ENCODE data around the gene SCN3B. TPM values are rescaled to one million over a fixed set of nuclear protein-coding genes. Genes with fewer than 3 reads are reported as not detected.

The SCN3B gene
- total RNA-seq, 1 donor from 2014 or later = 0.26 TPM

DNA sequence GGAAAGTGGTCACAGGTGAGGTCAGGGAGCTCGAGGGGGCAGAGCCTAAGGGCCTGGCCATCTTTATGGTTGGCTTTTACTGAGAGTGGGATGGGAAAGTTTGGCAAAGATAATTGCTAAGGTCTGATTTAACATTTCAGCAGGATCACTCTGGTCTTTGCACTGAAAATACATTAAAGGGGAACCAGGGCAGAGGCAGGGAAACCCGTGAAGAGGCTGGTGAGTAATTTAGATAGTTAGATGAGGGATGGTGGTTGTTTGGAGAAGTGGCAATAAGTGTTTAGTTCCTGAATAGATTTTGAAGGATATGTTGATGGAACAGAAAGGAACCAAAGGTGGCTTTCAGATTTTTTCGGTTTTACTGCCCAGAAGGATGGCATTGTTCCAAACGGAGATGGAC lies 50.8 kb downstream of the SCN3B start:
- Histone ChIP-seq H3K36me3 (ENCODE audit: control insufficient read depth, insufficient read depth, low read length) (no peaks in the 10 kb centered on the region), H3K4me3 (ENCODE audit: low read depth, low read length) (no peak overlapping the region), H3K27me3 (ENCODE audit: control insufficient read depth, insufficient read depth, low read length) (no peaks in the 10 kb centered on the region)
- DNase-seq (ENCODE audit: low read depth) (no peak), FAIRE-seq (no peak)
- TF ChIP-seq, protein P1, sequence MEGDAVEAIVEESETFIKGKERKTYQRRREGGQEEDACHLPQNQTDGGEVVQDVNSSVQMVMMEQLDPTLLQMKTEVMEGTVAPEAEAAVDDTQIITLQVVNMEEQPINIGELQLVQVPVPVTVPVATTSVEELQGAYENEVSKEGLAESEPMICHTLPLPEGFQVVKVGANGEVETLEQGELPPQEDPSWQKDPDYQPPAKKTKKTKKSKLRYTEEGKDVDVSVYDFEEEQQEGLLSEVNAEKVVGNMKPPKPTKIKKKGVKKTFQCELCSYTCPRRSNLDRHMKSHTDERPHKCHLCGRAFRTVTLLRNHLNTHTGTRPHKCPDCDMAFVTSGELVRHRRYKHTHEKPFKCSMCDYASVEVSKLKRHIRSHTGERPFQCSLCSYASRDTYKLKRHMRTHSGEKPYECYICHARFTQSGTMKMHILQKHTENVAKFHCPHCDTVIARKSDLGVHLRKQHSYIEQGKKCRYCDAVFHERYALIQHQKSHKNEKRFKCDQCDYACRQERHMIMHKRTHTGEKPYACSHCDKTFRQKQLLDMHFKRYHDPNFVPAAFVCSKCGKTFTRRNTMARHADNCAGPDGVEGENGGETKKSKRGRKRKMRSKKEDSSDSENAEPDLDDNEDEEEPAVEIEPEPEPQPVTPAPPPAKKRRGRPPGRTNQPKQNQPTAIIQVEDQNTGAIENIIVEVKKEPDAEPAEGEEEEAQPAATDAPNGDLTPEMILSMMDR (IDR thresholded peaks at IDR 0.05; ENCODE audit: insufficient read depth, low read length, severe bottlenecking) = no peak

DNA sequence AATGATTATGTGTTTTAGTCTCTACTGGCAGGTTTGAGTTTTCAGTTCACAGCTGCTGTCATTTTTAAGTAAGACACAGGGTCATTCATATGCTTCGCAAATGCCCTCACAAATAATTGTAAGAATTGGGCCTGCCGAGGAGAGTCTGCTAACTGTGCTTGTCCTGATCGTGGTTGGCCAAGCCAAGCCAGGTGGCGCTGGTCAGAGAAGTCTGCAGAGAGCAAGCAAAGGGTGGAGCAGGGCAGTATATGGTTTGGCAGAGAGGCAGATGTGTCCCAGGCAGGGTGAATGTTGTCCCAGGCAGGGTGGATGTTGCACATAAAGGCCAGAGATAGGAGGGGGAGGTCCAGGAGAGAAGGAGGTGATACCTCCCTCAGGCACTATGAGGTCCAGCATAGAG lies 52.7 kb downstream of the SCN3B start:
- Histone ChIP-seq H3K27me3 (ENCODE audit: control insufficient read depth, insufficient read depth, low read length) (no peaks in the 10 kb centered on the region), H3K36me3 (ENCODE audit: control insufficient read depth, insufficient read depth, low read length) (no peaks in the 10 kb centered on the region), H3K4me3 (ENCODE audit: low read depth, low read length) (no peak overlapping the region)
- DNase-seq (ENCODE audit: low read depth) (no peak), FAIRE-seq (no peak)
- TF ChIP-seq, protein P1 (IDR thresholded peaks at IDR 0.05; ENCODE audit: insufficient read depth, low read length, severe bottlenecking) = no peak

DNA sequence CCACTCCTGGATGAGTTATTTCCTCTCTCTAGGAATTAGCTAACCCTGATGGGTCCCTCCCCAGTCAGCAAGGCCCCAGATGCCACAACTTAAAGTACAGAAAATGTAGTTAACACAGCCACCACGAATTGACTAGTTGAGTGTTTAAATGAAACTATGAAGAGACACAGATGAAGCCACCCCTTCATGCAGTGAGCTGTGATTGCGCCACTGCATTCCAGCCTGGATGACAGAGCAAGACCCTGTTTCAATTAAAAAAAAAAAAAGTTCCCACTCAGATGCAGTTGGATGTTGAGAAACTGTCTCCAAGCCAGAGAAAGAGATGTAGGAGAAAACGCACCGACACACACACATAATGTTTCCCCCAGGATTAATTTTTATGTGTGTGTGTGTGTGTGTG lies 53.3 kb downstream of the SCN3B start:
- peak; percentile 34 for DNase-seq (ENCODE audit: low read depth)
- no peaks in the 10 kb centered on the region for H3K27me3 ChIP-seq (ENCODE audit: control insufficient read depth, insufficient read depth, low read length)
- FAIRE-seq = peak; percentile 7
- no peak overlapping the region for H3K4me3 ChIP-seq (ENCODE audit: low read depth, low read length)
- no peaks in the 10 kb centered on the region for H3K36me3 ChIP-seq (ENCODE audit: control insufficient read depth, insufficient read depth, low read length)
- TF ChIP-seq, protein P1 (IDR thresholded peaks at IDR 0.05; ENCODE audit: insufficient read depth, low read length, severe bottlenecking) = no peak

DNA sequence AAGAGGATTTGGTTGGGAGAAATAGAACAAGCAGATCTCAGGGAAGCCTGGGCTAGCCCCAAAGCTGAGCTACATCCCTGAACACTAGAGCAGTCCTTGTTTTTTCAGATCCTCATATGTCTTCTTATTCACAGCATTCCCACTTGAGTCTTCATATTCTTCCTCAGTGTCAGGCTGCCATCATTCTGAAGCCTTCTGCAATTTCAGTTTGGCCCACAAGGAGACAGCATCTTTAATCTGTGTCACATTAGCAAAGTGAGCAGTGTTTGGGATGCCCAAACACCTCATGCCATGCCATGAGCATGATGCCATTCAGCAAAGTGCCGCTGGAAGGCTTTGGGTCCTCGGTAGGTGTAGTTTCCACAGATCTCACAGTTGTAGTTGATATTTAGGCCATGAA lies 56.6 kb downstream of the SCN3B start:
- no peak for DNase-seq (ENCODE audit: low read depth)
- Histone ChIP-seq H3K4me3 (ENCODE audit: low read depth, low read length) (no peak overlapping the region), H3K27me3 (ENCODE audit: control insufficient read depth, insufficient read depth, low read length) (no peaks in the 10 kb centered on the region), H3K36me3 (ENCODE audit: control insufficient read depth, insufficient read depth, low read length) (no peaks in the 10 kb centered on the region)
- TF ChIP-seq, protein P1 (IDR thresholded peaks at IDR 0.05; ENCODE audit: insufficient read depth, low read length, severe bottlenecking) = peak; percentile 17
- FAIRE-seq = no peak

DNA sequence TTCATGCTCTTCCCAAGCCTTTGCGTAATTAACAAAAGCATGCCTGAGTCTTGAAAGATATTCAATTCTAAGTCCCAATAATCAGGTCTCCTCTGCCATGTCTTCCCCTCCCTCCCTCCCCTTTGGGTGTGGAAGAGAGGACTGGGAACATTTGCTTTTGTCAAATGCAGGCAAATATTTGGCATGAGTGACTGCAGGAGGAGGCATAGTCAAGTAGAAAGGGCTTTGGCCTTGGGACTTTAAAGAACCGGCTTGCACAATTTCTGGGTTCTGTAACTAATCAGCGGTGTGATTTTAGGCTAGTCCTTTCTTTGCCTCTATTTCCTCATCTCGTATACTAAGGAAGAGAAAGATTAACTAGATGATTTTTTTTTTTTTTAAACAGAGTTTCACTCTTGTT lies 59.5 kb downstream of the SCN3B start:
- TF ChIP-seq, protein P1 (IDR thresholded peaks at IDR 0.05; ENCODE audit: insufficient read depth, low read length, severe bottlenecking) = no peak
- Histone ChIP-seq H3K4me3 (ENCODE audit: low read depth, low read length) (no peak overlapping the region), H3K27me3 (ENCODE audit: control insufficient read depth, insufficient read depth, low read length) (no peaks in the 10 kb centered on the region), H3K36me3 (ENCODE audit: control insufficient read depth, insufficient read depth, low read length) (no peaks in the 10 kb centered on the region)
- no peak for FAIRE-seq
- DNase-seq (ENCODE audit: low read depth) = no peak

DNA sequence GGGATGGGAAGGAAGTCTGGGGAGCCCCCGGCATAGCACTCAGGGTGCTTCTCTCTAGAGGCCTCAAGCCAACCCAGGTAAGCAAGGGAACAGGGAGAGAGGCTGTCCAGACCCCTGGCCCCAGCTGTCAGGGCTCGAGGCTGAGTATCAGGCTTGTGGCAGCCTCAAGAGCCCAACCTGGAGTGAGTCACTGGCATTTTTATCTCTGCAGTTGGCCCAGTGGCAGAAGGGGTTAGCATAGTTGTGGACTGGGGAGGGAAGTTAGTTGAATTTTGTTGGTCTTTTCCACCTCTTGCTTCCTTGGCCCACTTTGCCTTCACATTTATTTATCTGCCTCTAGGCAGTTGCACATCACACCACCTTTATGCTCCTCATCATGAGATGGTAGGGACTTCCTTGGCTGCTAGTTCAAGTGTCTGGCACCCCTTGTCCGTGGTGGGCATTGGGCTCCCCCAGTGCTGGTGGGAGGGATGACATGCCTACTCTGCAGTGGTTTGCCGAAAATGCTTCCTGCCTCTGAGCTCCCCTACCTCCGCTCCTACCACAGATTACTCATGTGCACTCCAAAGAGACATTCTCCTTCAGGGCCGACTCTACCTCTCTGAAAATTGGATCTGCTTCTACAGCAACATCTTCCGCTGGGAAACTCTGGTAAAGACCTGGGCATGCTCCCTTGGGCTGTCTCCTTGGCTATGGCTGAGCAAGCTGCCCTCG lies 60.1 kb downstream of the SCN3B start:
- H3K4me3 ChIP-seq (ENCODE audit: low read depth, low read length) = no peak overlapping the region
- H3K27me3 ChIP-seq (ENCODE audit: control insufficient read depth, insufficient read depth, low read length) = no peaks in the 10 kb centered on the region
- DNase-seq (ENCODE audit: low read depth) = no peak
- TF ChIP-seq, protein P1 (IDR thresholded peaks at IDR 0.05; ENCODE audit: insufficient read depth, low read length, severe bottlenecking) = no peak
- H3K36me3 ChIP-seq (ENCODE audit: control insufficient read depth, insufficient read depth, low read length) = no peaks in the 10 kb centered on the region
- no peak for FAIRE-seq
